K562 (cell line): ENCODE measurements around the gene ANO6. TPM values are rescaled to one million over a fixed set of nuclear protein-coding genes. Genes with fewer than 3 reads are reported as not detected.
A peak's percentile ranks its signal among the peaks of the same experiment; 100 is the strongest.

Source experiments
- CAMTA2 ChIP-seq: fragments of 250-450 bp; sonication (Bioruptor Pico); conservative IDR thresholded peaks from 2 replicates; pipeline ENCODE4 v1.5.1; 2022
- ELF1 ChIP-seq: fragments of 200-800 bp; sonication (Bioruptor generic); IDR thresholded peaks from 2 replicates; pipeline ENCODE4 v1.6.1; 2016; ENCODE audit warnings: missing genetic modification characterization, missing compliant biosample characterization
- FOXK1 ChIP-seq: sonication (generic); formaldehyde crosslinking; IDR thresholded peaks from 2 replicates; pipeline ENCODE4 v1.8.0; 2022; ENCODE audit warnings: missing genetic modification reagents, mild to moderate bottlenecking, borderline replicate concordance
- HDGF ChIP-seq: fragments of 450-650 bp; IDR thresholded peaks from 2 replicates; pipeline ENCODE4 v1.6.1; 2016
- HNRNPUL1 ChIP-seq: fragments of 200-400 bp; formaldehyde crosslinking; IDR thresholded peaks from 2 replicates; pipeline ENCODE4 v1.6.1; 2017; ENCODE audit warnings: low read length
- KDM1A ChIP-seq, 2 experiments: fragments of 450-650 bp; IDR thresholded peaks; 2 replicates each; pipeline ENCODE4 v1.6.1; 2016; ENCODE audit warnings: mild to moderate bottlenecking in 2 of 2
- NCOA1 ChIP-seq: fragments of 450-650 bp; IDR thresholded peaks from 2 replicates; pipeline ENCODE4 v1.6.1; 2016; ENCODE audit warnings: low read depth
- PATZ1 ChIP-seq: fragments of 250-450 bp; sonication (Bioruptor Pico); IDR thresholded peaks from 2 replicates; pipeline ENCODE4 v1.5.0; 2020; ENCODE audit warnings: mild to moderate bottlenecking, borderline replicate concordance
- POLR2G ChIP-seq: fragments of 200-400 bp; formaldehyde crosslinking; IDR thresholded peaks from 2 replicates; pipeline ENCODE4 v1.6.1; 2017; ENCODE audit warnings: low read depth, mild to moderate bottlenecking, antibody characterized with exemption, low read length, moderate library complexity
- PYGO2 ChIP-seq: fragments of 450-650 bp; IDR thresholded peaks from 2 replicates; pipeline ENCODE4 v1.6.1; 2016; ENCODE audit warnings: mild to moderate bottlenecking, missing genetic modification characterization, moderate library complexity, missing compliant biosample characterization
- REST ChIP-seq, 2 experiments: fragments of 450-650 bp; formaldehyde crosslinking in 1 of 2; IDR thresholded peaks; 2 replicates each; pipeline versions ENCODE4 v1.4.0 to v1.6.1; 2014 to 2020; ENCODE audit warnings: mild to moderate bottlenecking in 2 of 2, borderline replicate concordance in 1 of 2, low read depth in 1 of 2
- SRSF1 ChIP-seq: fragments of 200-400 bp; formaldehyde crosslinking; IDR thresholded peaks from 2 replicates; pipeline ENCODE4 v1.6.1; 2017; ENCODE audit warnings: mild to moderate bottlenecking, low read depth, low read length, moderate library complexity
- ZBED1 ChIP-seq: IDR thresholded peaks from 2 replicates; pipeline ENCODE4 v1.6.1; 2014
- ZBTB49 ChIP-seq: sonication (generic); formaldehyde crosslinking; IDR thresholded peaks from 2 replicates; pipeline ENCODE4 v1.8.0; 2022; ENCODE audit warnings: missing genetic modification reagents, mild to moderate bottlenecking, borderline replicate concordance
- ZNF133 ChIP-seq: fragments of 250-450 bp; sonication (Bioruptor Pico); IDR thresholded peaks from 2 replicates; pipeline ENCODE4 v1.4.0; 2020; ENCODE audit warnings: mild to moderate bottlenecking
- ZNF3 ChIP-seq: fragments of 250-450 bp; sonication (Bioruptor Pico); IDR thresholded peaks from 2 replicates; pipeline ENCODE4 v1.5.0; 2021; ENCODE audit warnings: mild to moderate bottlenecking, moderate library complexity
- ZNF764 ChIP-seq: fragments of 250-450 bp; sonication (Bioruptor Pico); IDR thresholded peaks from 2 replicates; pipeline ENCODE4 v1.4.0; 2020; ENCODE audit warnings: low read depth, mild to moderate bottlenecking, moderate library complexity
- ZNF77 ChIP-seq: fragments of 250-450 bp; sonication (Bioruptor Pico); IDR thresholded peaks from 2 replicates; pipeline ENCODE4 v1.5.0; 2020
- polyA plus RNA-seq, 8 experiments: library from polyadenylated mRNA; depleted of rRNA in 4 of 8; stranded (reverse) in 5 of 8; unstranded in 3 of 8; fragments of >200 nt; fragmentation: Nextera tagmentation in 2 of 8; fragmentation: Illumina TruSeq in 1 of 8; extraction: Ambion mirVana in 2 of 8; extraction: Trizol in 1 of 8; gene quantifications; 2 replicates each; pipeline versions ENCODE4 v1.2.1 to v1.2.3, GENCODE V29; 2011 to 2014; ENCODE audit warnings: inconsistent platforms in 1 of 8, missing spikeins in 1 of 8
- total RNA-seq, 7 experiments: library from RNA; depleted of rRNA in 6 of 7; stranded (reverse); fragments of >200 nt in 6 of 7; fragmentation: Illumina TruSeq in 2 of 7; extraction: Trizol in 2 of 7; gene quantifications; 2 replicates each; pipeline versions ENCODE4 v1.2.1 to v1.2.3, GENCODE V29; 2011 to 2021; ENCODE audit warnings: low replicate concordance in 1 of 7

The ANO6 gene
- total and polyA plus RNA-seq, 9 of the 15 experiments (the other 6 are each of a cell fraction or from before 2014, with no cell fraction given), result 3.5 to 24.7 (median 20.3) TPM

GRCh38 chr12:45273717-45274271, 57.9 kb downstream of the ANO6 start (continued):
- no peak; the same call in 1 of the 2 replicates for TF ChIP-seq REST (IDR thresholded peaks at IDR 0.05; ENCODE audit: borderline replicate concordance)
- no peak for TF ChIP-seq REST (CRISPR knock-in tag; IDR thresholded peaks at IDR 0.05; ENCODE audit: low read depth)
- no peak for TF ChIP-seq POLR2G
- no peak for TF ChIP-seq CAMTA2
- peak; percentile 65 to 82 for TF ChIP-seq KDM1A (IDR thresholded peaks at IDR 0.05)
- no peak for TF ChIP-seq ZNF764 (CRISPR knock-in tag)
- TF ChIP-seq NCOA1, result peak; percentile 50; the same call in 1 of the 2 replicates
- TF ChIP-seq SRSF1, result no peak
- TF ChIP-seq PYGO2 (tag), result no peak
- no peak for TF ChIP-seq ZBTB49 (CRISPR knock-in tag)
- TF ChIP-seq PATZ1 (CRISPR knock-in tag), result no peak
- no peak for TF ChIP-seq HDGF
- no peak for TF ChIP-seq FOXK1 (CRISPR knock-in tag)
- TF ChIP-seq ZNF3 (CRISPR knock-in tag), result no peak
- TF ChIP-seq ZNF77 (CRISPR knock-in tag), result no peak
- TF ChIP-seq ZNF133 (CRISPR knock-in tag), result no peak
- TF ChIP-seq HNRNPUL1, result no peak
- peak; percentile 65; the same call in 1 of the 2 replicates for TF ChIP-seq ELF1 (tag)
- no peak for TF ChIP-seq ZBED1
